ENCODE measurements around the gene RAB35. TPM values are rescaled to one million over a fixed set of nuclear protein-coding genes. Genes with fewer than 3 reads are reported as not detected.

RAB35 gene
- total RNA-seq, 1 experiment from 2014 or later = 43.5 TPM

DNA sequence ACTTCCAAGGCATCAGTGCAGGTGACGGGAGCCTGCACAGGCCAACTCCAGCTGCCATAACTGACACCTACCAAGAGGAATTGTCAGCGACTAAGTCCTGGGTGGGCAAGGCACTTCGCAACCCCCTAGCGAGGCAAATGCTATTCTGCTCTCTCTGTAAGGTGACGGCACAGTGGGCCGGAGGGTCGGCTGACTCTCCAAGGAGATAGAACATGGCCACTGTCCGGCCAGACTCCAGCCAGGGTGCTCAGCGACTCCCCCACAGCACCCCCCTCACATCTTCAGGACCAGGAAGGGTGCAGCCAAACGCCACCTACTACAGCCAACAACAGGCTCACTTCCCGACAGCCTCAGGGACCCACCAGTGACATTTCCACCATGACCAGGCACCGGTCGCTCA, 13.2 kb downstream of the RAB35 start:
- no peak for DNase-seq (ENCODE audit: low read depth)

DNA sequence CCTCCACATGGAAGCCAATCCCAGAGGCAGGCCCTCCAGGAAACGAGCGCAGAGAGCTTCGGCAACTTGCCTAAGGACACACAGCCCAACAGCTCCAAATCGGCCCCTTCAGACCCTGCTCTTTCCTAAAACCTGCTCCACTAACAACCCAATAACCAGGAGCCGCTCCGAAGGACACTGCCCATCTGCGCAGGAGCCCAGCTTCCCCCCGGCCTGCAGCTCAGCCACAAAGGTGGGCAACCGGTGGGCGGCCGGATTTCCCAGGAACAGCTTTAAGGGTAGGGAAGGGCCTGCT, 13.6 kb downstream of the RAB35 start:
- DNase-seq (ENCODE audit: low read depth) = no peak

DNA sequence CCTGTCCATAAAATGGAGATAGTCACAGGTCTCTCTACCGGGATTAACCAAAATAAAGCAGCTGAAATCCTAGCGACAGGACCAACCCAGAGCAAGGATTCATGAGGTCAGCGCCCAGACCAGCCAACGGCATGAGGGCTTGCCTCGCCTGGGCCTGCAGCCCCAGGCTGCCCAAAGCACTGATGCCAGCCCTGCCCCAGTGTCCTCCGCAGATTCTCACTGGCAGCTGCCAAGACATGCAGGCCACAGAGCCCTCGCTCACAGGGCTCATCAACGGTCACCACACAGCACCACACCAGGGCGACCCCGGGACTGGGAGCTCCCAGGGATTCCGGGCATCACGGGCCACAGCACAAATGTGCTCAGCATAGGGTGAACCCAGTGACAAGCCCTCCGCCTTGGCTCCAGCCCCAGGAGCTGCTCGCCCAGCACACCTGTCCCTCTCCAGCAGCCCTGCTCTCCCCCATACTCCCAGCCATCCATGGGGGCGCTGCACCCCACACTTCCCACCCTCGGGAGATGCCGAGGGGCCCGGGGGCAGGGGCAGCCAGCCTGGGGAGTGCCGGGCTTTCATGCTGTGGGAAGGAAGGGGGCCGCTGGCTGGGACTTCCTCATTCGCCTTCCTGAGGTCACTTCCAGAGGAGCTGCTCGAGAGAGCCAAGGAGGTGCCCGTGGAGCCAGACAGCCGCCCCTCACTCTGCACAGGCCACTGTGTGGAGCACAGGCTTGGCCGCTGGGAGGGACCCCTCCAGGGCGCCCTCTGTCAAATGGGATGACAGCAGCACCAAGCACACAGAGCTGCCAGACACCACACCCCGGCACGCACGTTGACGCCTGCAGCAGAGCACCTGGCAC, 14.1 kb downstream of the RAB35 start:
- DNase-seq (ENCODE audit: low read depth) = no peak

DNA sequence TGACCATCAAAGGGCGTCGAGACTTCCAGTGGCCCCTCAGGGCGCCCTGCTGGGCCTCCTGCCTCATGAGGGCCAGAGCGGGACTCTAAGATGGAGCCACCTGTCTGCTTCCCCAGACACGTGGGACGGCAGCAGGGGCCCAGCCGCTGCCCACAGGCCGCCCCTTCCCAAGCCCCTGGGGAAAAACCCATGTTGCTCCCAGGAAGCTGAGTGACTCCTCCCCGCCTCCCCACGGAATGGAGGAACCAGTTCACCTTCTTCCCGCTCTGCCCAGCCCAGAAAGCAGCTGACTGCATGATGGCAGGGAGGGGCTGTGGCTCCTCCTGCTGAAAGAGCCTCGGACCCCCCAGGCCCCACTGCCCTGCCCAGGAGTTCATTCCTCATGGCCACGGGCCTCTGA, 14.9 kb downstream of the RAB35 start:
- DNase-seq (ENCODE audit: low read depth) = no peak

DNA sequence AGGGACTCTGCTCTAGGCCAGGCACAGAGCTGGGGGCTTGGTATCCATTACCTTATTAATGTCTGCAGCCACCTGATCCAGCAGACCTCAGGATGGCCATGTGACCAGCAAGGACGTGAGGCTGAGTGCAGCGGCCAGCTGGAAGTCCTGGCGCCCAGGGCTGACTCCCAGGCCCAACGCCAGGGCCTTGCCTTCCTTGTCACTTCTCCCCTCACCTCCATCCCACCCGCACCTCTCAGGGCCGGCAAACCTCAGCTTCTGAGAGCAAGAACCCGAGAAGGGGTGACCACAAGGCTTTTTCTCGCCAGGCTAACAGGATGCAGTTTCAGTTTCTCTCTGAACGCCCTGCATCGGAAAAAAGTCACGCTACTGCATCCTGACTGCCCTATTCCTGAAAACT, 15.4 kb downstream of the RAB35 start:
- DNase-seq (ENCODE audit: low read depth) = no peak

DNA sequence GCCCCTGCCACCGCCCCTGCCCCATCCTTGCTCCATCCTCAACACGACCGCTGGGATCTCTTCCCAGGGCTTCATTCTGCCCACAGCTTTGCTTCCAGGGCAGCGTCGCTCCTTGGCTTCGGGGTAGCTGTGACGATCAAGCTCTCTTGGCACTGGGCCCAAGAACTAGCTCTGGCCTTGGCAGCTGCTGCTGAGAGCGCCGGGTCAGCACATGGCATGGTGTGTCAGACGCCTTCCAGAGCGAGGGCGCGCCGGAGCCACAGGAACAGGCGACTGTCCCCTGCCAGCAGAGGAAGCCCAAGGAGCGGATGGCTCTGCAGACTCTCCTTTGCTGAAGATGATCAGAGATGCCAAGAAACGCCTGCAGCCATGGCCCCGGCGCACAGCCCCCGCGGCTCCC, 15.9 kb downstream of the RAB35 start:
- DNase-seq (ENCODE audit: low read depth) = peak; percentile 79

DNA sequence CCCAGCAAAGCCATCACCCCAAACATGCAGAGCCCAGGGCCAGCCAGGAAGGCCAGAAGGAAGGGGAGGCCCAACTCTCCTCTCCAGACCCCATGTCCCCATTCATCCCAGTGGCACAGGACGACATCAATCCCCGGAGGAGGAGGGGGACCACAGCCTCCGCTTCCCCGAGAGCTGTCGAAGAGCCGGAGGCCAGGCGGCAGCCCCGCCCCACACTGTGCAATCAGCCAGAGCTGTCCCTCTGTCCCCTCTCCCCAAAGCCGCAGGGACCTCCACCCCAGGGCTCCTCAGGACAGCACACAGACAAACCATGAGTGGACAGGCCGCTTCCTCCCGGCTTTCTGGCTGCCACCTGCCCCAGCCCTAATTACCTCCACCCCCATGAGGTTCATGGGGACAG, 16.8 kb downstream of the RAB35 start:
- DNase-seq (ENCODE audit: low read depth) = no peak

DNA sequence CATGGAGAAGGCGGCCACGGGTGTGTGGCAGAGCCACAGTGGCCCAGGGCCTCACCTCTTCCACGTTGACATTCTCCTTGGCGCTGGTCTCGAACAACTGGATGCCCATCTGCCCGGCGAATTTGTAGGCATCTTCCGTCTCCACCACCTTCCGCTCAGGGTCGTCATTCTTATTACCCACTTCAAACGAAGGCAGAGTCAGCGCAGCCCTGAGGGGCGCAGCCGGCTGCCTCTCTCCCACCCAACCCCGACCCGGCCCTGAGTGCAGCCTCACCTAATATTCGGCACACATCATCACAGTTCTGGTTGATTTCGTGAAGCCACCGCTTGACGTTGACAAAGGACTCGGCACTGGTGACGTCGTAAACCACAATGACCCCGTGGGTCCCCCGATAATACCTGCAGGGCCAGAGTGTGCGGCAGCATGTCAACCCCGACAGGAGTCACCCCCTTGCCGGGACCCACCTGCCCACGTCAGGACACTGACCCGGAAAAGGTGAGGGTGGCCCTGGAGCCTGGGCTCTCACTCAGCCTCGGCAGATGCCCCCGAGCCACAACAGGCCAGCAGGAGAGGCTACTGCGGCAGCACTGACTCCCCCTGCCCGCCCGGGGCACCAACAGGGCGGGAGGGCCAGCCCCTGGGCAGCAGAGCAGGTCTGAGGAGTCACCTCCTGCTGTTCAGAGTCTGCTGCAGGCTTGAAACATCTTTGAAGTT, 17.6 kb downstream of the RAB35 start:
- no peak for DNase-seq (ENCODE audit: low read depth)

DNA sequence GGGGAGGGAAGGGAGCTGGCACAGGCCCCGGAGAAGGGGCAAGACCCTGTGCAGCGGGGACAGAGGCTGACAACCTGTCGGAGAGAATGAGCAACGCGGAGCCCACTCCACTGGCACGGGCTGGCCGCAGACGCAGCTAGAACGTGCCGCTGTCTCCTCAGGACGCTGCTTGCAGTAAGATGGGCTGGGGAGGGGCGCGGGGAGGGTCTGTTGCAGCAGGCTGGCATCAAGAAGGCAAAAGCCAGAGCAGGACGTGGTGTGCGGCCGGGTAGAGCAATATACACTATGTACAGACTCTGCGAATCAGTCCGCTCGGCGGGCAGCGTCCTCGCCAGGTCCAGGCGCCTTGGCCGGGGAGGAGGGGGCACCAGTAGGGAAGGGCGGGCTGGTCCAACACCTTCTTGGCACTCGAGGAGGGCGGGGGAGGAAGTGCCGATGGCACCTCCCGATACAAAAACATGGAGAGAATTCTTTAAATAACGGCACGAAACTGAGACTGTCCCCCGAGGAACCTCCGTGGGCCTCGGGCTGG, 19.8 kb downstream of the RAB35 start:
- DNase-seq (ENCODE audit: low read depth) = no peak

DNA sequence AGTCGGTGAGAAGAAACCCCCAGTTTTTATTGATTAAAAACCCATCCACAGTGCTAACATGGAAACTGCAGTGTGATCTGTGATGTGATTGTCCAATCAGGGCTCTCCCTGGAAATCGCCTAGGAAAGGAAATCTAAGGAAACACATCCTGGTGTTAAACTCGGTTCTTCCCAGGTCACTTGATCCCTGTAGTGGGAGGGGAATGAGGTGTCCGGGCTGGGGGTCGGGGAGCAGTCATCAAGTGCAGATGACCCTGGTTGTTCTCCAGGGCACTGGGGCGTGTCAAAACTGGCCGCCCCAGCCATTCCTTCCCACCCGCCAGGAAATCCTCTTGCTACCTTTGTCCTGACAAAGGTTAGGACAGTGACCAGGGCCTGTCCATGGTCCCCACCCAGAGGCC, 20.8 kb downstream of the RAB35 start:
- DNase-seq (ENCODE audit: low read depth) = no peak

DNA sequence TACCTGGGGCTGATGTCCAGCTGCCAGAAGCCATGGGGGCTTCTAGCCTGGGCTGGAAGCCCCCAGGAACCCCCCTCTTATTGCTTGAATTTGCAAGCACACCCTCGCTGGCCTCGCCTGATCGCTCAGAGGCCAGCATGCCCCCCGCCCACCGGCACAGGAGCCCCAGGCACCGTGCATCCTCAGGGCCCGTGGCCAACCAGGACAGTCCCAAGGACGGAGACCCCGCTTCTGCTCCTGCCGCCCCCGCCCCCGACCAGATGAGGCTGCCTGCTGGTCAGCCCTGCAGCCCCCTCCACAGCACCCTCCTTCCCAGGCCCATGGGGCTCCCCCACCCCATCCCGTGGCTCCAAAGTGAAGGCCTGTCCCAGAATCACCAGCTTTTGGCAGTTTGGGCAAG, 21.2 kb downstream of the RAB35 start:
- DNase-seq (ENCODE audit: low read depth) = no peak

DNA sequence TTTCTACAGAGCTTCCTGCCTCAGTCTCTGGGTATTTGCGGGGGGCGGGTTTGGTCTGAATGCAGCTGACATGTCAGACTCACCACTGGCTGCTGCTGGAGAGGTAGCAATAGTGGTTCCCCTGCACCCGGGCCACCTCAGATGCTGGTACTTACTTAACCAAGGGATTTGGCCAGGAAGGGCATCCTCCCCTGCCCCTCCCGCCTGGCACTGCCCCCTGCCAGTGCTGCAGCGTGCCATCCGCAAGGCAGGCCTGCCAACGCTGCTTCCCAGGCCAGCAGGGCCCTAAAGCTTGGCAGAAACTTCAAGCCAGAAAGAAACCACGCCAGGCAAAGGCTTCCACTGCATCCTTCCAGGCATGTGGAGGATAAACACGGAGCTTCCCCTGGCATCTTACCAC, 22.1 kb downstream of the RAB35 start:
- DNase-seq (ENCODE audit: low read depth) = no peak

DNA sequence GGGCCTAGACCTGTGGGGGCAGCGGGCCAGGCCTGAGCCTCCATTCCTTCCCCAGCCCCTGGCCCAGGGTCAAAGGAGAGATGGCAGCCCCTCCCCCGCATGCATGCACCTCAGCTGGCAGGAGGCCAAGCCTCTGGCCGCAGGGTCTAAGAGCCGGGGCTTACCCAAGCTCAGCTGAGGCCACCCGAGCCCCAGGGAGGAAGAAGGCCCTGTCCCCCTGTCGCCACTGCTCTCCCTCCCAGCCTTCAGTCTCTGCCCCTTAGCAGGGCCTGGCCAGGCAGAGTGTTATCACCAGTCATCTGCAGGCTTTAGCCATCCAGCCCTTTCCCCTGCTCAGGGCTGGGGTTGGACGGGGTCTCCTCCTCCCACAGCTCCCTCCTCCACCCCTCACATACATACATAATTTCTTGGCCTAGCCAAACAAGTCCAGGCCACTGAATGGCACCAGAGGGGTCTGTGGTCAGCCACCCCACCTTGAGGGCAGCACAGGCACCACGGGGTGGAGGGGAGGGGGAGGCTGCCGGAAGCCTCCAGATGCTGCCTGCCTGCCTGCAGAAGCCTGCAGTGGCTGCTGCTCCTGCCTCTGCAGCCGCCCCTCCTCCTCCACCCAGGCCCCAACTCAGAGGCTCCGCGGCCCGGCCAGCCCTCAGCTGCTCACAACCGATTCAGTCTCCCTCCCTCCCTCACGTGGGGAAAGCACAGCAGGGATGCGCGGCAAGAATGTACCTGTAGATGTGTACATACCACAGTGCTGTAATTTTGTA, 22.8 kb downstream of the RAB35 start:
- no peak for DNase-seq (ENCODE audit: low read depth)

DNA sequence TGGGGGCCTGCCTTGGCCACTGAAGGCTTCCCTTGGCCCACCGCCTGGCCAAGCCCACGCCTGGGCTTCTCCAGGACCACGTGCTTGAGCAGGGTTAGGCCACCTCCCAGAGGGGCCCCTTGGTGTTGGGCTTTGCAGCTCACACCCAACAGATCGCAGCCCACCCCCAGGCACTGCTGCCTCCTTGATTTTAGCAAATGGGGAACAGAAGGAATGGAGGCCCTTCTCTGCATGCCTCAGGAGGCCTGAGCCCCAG, 23.3 kb downstream of the RAB35 start:
- DNase-seq (ENCODE audit: low read depth) = no peak

DNA sequence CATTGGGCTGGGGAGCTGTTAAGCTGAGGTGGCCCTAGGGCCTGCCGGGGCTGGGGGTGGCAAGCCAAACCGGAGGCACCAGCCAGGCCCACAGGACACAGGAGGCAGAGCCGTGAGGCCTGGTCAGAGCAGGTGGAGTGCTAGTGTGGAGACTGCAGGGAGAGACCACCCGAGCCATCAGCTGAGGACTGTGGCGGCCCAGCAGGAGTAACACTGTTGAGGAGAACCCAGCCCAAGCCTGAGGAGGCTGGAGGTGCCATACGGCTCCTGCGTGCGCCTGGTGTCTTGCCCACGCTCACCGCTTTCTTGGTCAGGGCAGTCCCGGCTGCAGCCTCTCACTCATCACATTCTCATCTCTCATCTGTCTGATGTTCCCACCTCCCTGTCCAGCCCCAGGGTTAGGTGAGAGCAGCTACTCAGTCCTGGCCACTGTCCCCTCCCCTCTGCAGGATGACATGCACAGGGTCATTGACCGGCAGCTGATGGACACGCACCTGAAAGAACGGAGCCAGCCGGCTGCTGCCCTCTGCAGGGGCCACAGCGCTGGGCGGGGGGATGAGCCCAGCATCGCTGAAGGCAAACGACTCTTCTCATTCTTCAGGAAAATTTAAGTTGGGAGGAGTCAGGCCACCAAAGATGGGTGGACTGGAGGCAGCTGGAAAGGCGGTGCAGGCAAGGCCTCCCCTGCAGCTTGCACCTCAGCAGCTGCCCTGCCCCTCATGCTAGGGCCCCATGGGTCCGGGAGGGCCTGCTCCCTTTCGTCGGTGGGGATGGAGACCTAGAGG, 23.8 kb downstream of the RAB35 start:
- DNase-seq (ENCODE audit: low read depth) = no peak

DNA sequence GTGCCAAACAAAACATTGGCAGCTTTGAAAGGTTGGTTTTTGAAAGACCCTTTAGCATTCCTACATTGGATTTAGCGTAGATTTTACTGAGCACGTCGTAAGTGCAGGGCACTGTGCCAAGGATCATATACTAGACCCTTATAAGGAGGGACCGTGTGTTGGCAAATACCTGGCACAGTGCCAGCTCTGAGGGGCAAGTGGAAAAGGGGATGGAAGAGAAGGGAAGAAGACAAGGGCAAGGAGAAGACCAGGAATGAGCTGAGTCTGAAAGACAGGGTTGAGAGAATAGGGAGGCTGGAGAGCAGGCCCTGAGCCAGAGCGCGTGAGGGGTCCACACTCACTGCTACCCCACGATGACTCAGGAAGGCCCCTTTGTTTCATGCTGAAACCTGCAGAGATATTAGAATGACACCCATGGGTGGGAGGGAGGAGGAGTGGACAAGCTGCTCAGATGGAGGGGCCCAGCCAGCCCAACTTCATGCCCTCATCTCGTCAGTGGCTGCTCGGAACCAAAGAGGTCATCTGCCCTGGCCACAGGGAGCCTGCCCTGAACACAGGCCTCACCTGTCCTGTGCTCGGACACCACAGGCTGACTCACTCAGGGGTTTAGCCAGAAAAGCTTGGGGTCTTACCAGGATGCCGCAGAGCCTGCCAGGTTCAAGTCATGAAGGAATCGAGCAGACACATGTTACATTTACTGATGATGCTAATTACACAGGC, 25.0 kb downstream of the RAB35 start:
- DNase-seq (ENCODE audit: low read depth) = no peak

DNA sequence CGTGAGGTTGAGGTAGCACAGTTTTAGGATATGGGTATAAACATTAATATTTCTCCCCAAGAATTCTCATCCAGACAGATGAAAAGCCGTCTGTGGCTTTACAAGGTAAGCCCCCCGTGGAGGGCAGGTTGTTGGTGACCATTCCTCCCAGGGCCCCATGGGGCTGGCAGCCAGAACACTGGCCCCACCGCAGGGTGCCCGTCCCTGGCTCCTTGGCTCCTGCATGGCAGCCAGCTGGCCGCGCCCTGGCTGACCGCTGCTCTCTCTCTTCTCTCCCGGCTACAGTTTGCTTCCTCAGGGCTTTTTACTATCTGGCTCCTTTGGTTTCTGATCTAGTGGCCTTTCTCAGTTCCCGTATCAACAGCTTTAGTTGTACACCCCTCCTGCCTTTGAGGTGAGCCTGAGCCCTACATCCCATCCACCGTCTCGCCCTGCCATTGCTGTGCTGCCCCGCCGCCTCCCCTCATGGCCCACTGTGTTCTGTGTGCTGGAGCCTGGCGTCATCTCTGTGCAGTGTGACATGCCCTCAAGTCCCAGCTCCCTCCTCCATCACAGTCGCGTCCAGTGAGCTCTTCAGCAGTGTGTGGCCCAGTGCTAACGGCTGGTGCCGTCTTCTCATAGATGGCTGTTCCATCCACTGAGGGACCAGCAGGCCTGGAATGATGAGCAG, 25.8 kb downstream of the RAB35 start:
- no peak for DNase-seq (ENCODE audit: low read depth)

DNA sequence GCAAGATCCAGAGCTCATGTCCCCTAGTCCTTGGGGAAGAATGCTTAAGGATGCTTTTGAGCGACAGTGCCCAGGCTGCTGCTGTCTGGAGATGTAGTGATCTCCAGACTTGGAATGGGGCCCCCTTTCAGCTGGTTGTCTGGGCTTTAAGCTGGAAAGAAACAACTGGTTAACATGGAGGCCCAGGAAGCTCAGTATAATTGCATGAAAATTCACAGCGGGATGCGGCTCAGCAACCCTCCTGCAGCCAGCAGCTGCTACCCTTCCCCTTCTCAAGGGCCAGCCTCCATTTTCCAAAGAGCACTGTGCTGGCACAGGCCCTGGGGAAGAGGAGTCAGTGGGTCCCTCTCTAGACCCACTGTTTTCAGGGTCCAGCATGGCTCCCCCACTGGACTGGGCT, 26.3 kb downstream of the RAB35 start:
- DNase-seq (ENCODE audit: low read depth) = no peak

DNA sequence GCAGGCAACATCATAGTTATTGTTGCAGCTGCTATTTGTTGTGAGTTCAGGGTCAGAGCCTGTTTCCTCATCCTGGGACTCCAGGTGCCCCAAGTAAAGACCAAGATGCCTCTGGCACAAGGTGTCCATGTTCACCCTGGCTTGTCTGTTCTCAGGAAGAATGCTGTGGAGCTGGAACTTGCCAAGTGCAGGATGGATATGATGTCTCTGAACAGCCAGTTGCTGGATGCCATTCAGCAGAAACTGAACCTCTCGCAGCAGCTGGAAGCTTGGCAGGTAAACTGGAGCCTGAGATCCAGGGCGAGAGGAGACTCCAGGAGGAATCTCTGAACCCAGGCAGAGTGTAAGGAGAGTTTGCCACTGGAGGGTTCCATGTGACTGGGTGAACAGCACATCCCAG, 26.8 kb downstream of the RAB35 start:
- no peak for DNase-seq (ENCODE audit: low read depth)

DNA sequence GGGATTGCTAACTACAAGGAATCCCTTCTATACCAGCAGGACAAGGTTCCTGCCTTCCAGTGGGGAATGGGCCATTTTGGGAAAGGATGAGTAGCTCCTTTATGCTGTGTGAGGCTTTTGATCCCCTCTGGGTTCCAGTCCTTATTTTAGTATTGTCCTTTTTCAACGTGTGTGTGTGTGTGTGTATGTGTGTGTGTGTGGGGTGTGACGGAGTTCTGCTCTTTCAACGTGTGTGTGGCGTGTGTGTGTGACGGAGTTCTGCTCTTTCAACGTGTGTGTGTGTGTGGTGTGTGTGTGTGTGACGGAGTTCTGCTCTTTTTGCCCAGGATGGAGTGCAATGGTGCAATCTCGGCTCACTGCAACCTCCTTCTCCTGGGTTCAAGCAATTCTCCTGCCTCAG, 27.4 kb downstream of the RAB35 start:
- DNase-seq (ENCODE audit: low read depth) = no peak

Data from LHCN-M2 (cell line).